ENCODE data around the gene SEMA7A. TPM values are rescaled to one million over a fixed set of nuclear protein-coding genes. Genes with fewer than 3 reads are reported as not detected.
"Not testable (repeated sequence)": the region's sequence is repeated elsewhere in the genome, so short reads cannot be mapped to it uniquely, and the experiment has no call there.

SEMA7A gene
- total RNA-seq, 4 donors from 2014 or later = 0.29 to 16.9 (median 4.5) TPM; not detected in 1

- no peak for DNase-seq
- no peaks in the 10 kb centered on the region for H3K36me3 ChIP-seq
- peak overlapping the region; percentile 56 to 64 for H3K4me3 ChIP-seq
- no peaks in the 10 kb centered on the region for H3K27me3 ChIP-seq
- no peaks in the 10 kb centered on the region for H3K9me3 ChIP-seq
- H3K27ac ChIP-seq = peak overlapping the region; percentile 68 to 86
- intact Hi-C loops (cut with DNase I; ENCODE audit: low total_unique reads) = no loop called here
- TF ChIP-seq POLR2A (IDR thresholded peaks at IDR 0.05) (no peak), CTCF (IDR thresholded peaks at IDR 0.05) (no peak)
- H3K4me1 ChIP-seq = peaks cover 0 to 8% of the 10 kb centered on the region in 2 donors
Observed at GRCh38 chr15:74461847-74462511, 28.2 kb upstream of the SEMA7A start.

- Histone ChIP-seq H3K4me1 (peaks cover 0 to 8% of the 10 kb centered on the region in 2 donors), H3K36me3 (no peaks in the 10 kb centered on the region), H3K9me3 (no peaks in the 10 kb centered on the region), H3K4me3 (peak within 1 kb of the TSS; percentile 56 to 64), H3K27ac (peak within 1 kb of the TSS; percentile 68 to 86), H3K27me3 (no peaks in the 10 kb centered on the region)
- DNase-seq = peak; percentile 95 to 96
- intact Hi-C loops (cut with DNase I; ENCODE audit: low total_unique reads) = no loop called here
- TF ChIP-seq POLR2A (IDR thresholded peaks at IDR 0.05) = peak; percentile 77 to 86
- TF ChIP-seq CTCF (IDR thresholded peaks at IDR 0.05) = peak; percentile 5 to 38 (median 23)
Observed at GRCh38 chr15:74460871-74461846, 27.4 kb upstream of the SEMA7A start, which contains the start of gene UBL7. UBL7 (minus strand) TSS chr15:74461160; CDS start chr15:74458867, 2,293 bp downstream.

- Histone ChIP-seq H3K4me1 (peaks cover 0 to 8% of the 10 kb centered on the region in 2 donors), H3K27ac (peak overlapping the region; percentile 68 to 86), H3K36me3 (no peaks in the 10 kb centered on the region), H3K9me3 (no peaks in the 10 kb centered on the region), H3K27me3 (no peaks in the 10 kb centered on the region), H3K4me3 (peak overlapping the region; percentile 56 to 64)
- TF ChIP-seq CTCF (IDR thresholded peaks at IDR 0.05) (no peak), POLR2A (IDR thresholded peaks at IDR 0.05) (no peak)
- no peak for DNase-seq
- intact Hi-C loops (cut with DNase I; ENCODE audit: low total_unique reads) = no loop called here
Observed at GRCh38 chr15:74460298-74460697, 26.5 kb upstream of the SEMA7A start.

GRCh38 chr15:74459798-74460197 is 26.0 kb upstream of the SEMA7A start:
- H3K27me3 ChIP-seq; H3K36me3 ChIP-seq; H3K27ac ChIP-seq; intact Hi-C loops (cut with DNase I; ENCODE audit: low total_unique reads); H3K9me3 ChIP-seq; H3K4me1 ChIP-seq; DNase-seq: not testable (repeated sequence)
- peak overlapping the region in 1 of 2 donors; percentile 64 for H3K4me3 ChIP-seq

- H3K36me3 ChIP-seq = no peaks in the 10 kb centered on the region
- H3K4me3 ChIP-seq = no peak overlapping the region
- H3K27ac ChIP-seq = no peak overlapping the region
- TF ChIP-seq POLR2A (IDR thresholded peaks at IDR 0.05) (no peak), CTCF (IDR thresholded peaks at IDR 0.05) (no peak)
- peaks cover 0 to 8% of the 10 kb centered on the region in 2 donors for H3K4me1 ChIP-seq
- H3K27me3 ChIP-seq = no peaks in the 10 kb centered on the region
- H3K9me3 ChIP-seq = no peaks in the 10 kb centered on the region
- no peak for DNase-seq
- intact Hi-C loops (cut with DNase I; ENCODE audit: low total_unique reads) = no loop called here
Observed at GRCh38 chr15:74458473-74458872, 24.7 kb upstream of the SEMA7A start.

- H3K27me3 ChIP-seq; H3K9me3 ChIP-seq; H3K27ac ChIP-seq; DNase-seq; intact Hi-C loops (cut with DNase I; ENCODE audit: low total_unique reads); H3K4me3 ChIP-seq; H3K4me1 ChIP-seq; H3K36me3 ChIP-seq: not testable (repeated sequence)
Observed at GRCh38 chr15:74457036-74457435, 23.3 kb upstream of the SEMA7A start.

Measured in uterus (tissue), 4 donors.